Keratinocyte (primary cell): ENCODE data around the gene EIF4E1B. TPM values are rescaled to one million over a fixed set of nuclear protein-coding genes. Genes with fewer than 3 reads are reported as not detected.
A peak's percentile ranks its signal among the peaks of the same experiment; 100 is the strongest.

Experiments used
- DNase-seq: peaks from one replicate; pipeline ENCODE4 v3.0.0-alpha.2; 2011; ENCODE audit warnings: low read depth, missing footprints, low spot score
- FAIRE-seq: peaks from 2 replicates; lab custom pipeline; 2011; peaks lifted over from hg19 to GRCh38; lab: Jason Lieb, UNC
- H2AFZ ChIP-seq: 2 replicates; pipeline ENCODE4 v1.6.0; 2012; ENCODE audit warnings: low read length, control low read depth, inconsistent platforms; ENCODE audit not compliant: control insufficient read depth
- H3K27ac ChIP-seq: 2 replicates; pipeline ENCODE4 v1.5.1; 2011; ENCODE audit warnings: low read length; ENCODE audit not compliant: control insufficient read depth, insufficient read depth
- H3K27me3 ChIP-seq: 3 replicates; pipeline ENCODE4 v1.6.0; 2011; ENCODE audit warnings: low read length; ENCODE audit not compliant: control insufficient read depth, insufficient read depth; ENCODE audit errors: extremely low read depth
- H3K36me3 ChIP-seq, 2 experiments: 2 replicates in 1 of 2; 3 replicates in 1 of 2; pipeline ENCODE4 v1.5.1; 2011; ENCODE audit warnings: low read length in 2 of 2, mild to moderate bottlenecking in 1 of 2; ENCODE audit not compliant: control insufficient read depth in 2 of 2, insufficient read depth in 2 of 2; ENCODE audit errors: extremely low read depth in 1 of 2
- H3K4me1 ChIP-seq: 3 replicates; pipeline ENCODE4 v1.5.1; 2011; ENCODE audit warnings: low read length; ENCODE audit not compliant: control insufficient read depth, insufficient read depth; ENCODE audit errors: extremely low read depth
- H3K4me2 ChIP-seq: 3 replicates; pipeline ENCODE4 v1.6.0; 2011; ENCODE audit warnings: low read depth, low read length; ENCODE audit not compliant: control insufficient read depth, insufficient read depth; ENCODE audit errors: extremely low read depth
- H3K4me3 ChIP-seq, 3 experiments: fragments of 200-600 bp in 1 of 3; sonication (generic) in 1 of 3; 2 replicates in 2 of 3; 3 replicates in 1 of 3; pipeline ENCODE4 v1.5.1; 2011 to 2016; ENCODE audit warnings: low read length in 3 of 3, mild to moderate bottlenecking in 3 of 3, control low read depth in 2 of 3, inconsistent platforms in 1 of 3, low read depth in 1 of 3, mixed read lengths in 1 of 3, mixed run types in 1 of 3, moderate library complexity in 1 of 3; ENCODE audit not compliant: control insufficient read depth in 2 of 3, insufficient read depth in 2 of 3; ENCODE audit errors: extremely low read depth in 1 of 3
- H3K79me2 ChIP-seq: 2 replicates; pipeline ENCODE4 v1.6.0; 2012; ENCODE audit warnings: low read length; ENCODE audit not compliant: control insufficient read depth, insufficient read depth
- H3K9ac ChIP-seq: 3 replicates; pipeline ENCODE4 v1.6.0; 2011; ENCODE audit warnings: low read length; ENCODE audit not compliant: control insufficient read depth, insufficient read depth; ENCODE audit errors: extremely low read depth
- H3K9me1 ChIP-seq: 3 replicates; pipeline ENCODE4 v1.6.0; 2011; ENCODE audit warnings: low read length; ENCODE audit not compliant: control insufficient read depth, insufficient read depth; ENCODE audit errors: extremely low read depth
- H3K9me3 ChIP-seq: 2 replicates; pipeline ENCODE4 v1.5.1; 2012; ENCODE audit warnings: low read depth, low read length; ENCODE audit not compliant: control insufficient read depth
- H4K20me1 ChIP-seq: 3 replicates; pipeline ENCODE4 v1.6.0; 2011; ENCODE audit warnings: low read length; ENCODE audit not compliant: control insufficient read depth, insufficient read depth; ENCODE audit errors: extremely low read depth
- EZH2 ChIP-seq: IDR thresholded peaks from one replicate; pipeline ENCODE4 v1.6.1; 2012; ENCODE audit warnings: inconsistent platforms, mild to moderate bottlenecking, low read length, moderate library complexity
- dilution Hi-C: fragments of 300-500 bp; cut with MboI; formaldehyde crosslinking; loops from one replicate; pipeline ENCODE4 v1.7.0; 2020; ENCODE audit warnings: low sequenced_read_pairs; ENCODE audit not compliant: extremely low pct_ligation_motif_present
- polyA plus RNA-seq, 5 experiments: library from polyadenylated mRNA; depleted of rRNA in 3 of 5; stranded (reverse) in 3 of 5; stranded (forward) in 1 of 5; unstranded in 1 of 5; fragments of >200 nt; gene quantifications; 1 replicate in 1 of 5; 2 replicates in 3 of 5; 3 replicates in 1 of 5; pipeline versions ENCODE4 v1.2.1 to v1.2.3, GENCODE V29; 2011 to 2012; ENCODE audit warnings: missing spikeins in 2 of 5, low read depth in 1 of 5, low replicate concordance in 1 of 5
- TF ChIP-seq, protein P1 (sequence below), 3 experiments: IDR thresholded peaks in 1 of 3; conservative IDR thresholded peaks in 1 of 3; optimal IDR thresholded peaks in 1 of 3; 2 replicates in 2 of 3; 3 replicates in 1 of 3; pipeline versions ENCODE3 to v1.5.1; 2011; ENCODE audit warnings: low read length in 3 of 3, mild to moderate bottlenecking in 3 of 3, moderate library complexity in 2 of 3, control low read depth in 1 of 3, inconsistent platforms in 1 of 3; ENCODE audit not compliant: insufficient read depth in 2 of 3; ENCODE audit errors: extremely low read depth in 1 of 3

The EIF4E1B gene
- polyA plus RNA-seq, 1 donor (not counting 4 experiments of a cell fraction or from before 2014, with no cell fraction given): not detected

DNA sequence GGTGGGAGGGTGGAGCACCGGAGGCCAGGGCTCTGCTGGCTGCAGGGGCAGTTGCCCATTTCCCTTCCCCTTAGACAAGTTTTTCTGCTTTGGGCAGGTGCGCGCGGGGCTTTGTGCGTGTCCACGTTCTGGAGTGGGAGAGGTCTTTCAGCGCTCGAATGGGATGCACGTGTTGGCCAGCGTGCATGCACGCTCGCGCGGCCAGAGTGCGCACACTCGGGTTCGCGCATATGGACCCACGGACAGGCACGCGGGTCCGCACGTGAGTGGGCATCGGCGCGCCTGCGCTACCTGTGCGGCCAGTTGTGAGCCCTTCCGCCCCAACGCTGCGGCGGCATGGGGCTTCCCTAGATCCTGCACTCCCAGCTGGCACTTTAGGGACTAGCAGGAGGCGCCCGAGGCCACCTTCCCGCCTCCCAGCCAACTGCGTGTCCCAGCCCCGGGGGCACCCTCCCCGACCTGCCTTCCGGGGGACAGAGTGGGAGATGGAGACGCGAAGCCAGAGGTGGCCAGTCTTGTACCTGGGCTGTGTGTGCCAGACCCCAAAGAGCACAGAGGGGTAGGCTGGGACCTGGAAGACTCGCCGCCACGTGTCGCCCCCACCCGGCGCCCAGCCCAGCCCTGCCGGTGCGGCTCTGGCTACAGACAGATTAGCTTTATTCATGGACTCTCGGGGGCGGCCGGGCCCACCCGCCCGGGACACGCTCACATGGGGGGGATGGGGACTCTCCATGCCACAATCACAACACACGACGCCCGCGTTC is 10.7 kb upstream of the EIF4E1B start:
- FAIRE-seq: no peak
- no peak overlapping the region for H2AFZ ChIP-seq
- dilution Hi-C loops: no loop called here
- peak; percentile 90 for TF ChIP-seq EZH2
- TF ChIP-seq, protein P1, sequence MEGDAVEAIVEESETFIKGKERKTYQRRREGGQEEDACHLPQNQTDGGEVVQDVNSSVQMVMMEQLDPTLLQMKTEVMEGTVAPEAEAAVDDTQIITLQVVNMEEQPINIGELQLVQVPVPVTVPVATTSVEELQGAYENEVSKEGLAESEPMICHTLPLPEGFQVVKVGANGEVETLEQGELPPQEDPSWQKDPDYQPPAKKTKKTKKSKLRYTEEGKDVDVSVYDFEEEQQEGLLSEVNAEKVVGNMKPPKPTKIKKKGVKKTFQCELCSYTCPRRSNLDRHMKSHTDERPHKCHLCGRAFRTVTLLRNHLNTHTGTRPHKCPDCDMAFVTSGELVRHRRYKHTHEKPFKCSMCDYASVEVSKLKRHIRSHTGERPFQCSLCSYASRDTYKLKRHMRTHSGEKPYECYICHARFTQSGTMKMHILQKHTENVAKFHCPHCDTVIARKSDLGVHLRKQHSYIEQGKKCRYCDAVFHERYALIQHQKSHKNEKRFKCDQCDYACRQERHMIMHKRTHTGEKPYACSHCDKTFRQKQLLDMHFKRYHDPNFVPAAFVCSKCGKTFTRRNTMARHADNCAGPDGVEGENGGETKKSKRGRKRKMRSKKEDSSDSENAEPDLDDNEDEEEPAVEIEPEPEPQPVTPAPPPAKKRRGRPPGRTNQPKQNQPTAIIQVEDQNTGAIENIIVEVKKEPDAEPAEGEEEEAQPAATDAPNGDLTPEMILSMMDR (optimal IDR thresholded peaks at IDR 0.05 in 1 of 3, IDR thresholded peaks at IDR 0.05 in 1 of 3, conservative IDR thresholded peaks at IDR 0.05 in 1 of 3; ENCODE audit: extremely low read depth in 1 of 3, insufficient read depth in 2 of 3, low read length in 3 of 3): no peak
- no peak for DNase-seq
- peak overlapping the region in 1 of 3 experiments; percentile 13 for H3K4me3 ChIP-seq
- H3K36me3 ChIP-seq: no peaks in the 10 kb centered on the region
- peaks cover 18% of the 10 kb centered on the region for H3K4me1 ChIP-seq
- H3K27me3 ChIP-seq: peaks cover 25% of the 10 kb centered on the region
- no peak overlapping the region for H3K9ac ChIP-seq
- no peak overlapping the region for H3K27ac ChIP-seq
- H3K4me2 ChIP-seq: peak overlapping the region; percentile 41
- H3K79me2 ChIP-seq: no peaks in the 10 kb centered on the region
- H3K9me3 ChIP-seq: no peaks in the 10 kb centered on the region
- no peaks in the 10 kb centered on the region for H4K20me1 ChIP-seq
- H3K9me1 ChIP-seq: no peaks in the 10 kb centered on the region

DNA sequence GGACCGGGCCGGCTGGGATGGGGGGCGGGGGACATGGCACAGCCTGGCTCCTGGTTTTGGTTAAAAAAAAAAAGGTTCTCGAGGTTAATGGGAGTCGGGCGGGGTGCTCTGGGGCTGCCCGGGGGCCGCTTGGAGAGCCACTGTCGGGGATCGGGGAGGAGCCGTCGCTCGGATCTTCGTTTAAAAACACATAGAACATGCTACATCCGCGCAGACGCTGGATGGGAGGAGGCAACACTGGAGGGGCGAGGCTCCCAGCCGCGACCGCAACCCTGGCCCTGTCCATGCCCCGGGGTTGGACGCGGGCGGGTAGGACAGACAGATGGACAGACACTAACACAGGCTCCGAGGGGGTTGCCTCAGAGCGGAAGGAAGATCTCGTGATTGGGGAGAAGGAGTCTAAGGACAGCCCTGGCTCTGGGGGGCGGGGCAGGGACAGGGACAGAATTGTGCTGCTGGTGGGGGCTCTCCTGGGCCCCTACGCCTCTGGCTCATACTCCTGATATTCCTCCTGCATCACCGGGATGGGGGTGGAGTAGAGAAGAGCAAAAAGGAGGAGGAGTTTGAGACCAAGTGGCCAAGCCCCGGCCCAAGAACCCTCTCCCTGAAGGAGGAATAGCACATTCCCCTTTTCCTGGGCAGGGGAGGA is 10.0 kb upstream of the EIF4E1B start:
- dilution Hi-C loops: no loop called here
- Histone ChIP-seq H3K27me3 (peaks cover 25% of the 10 kb centered on the region), H3K36me3 (no peaks in the 10 kb centered on the region), H3K9me3 (no peaks in the 10 kb centered on the region), H3K4me1 (peaks cover 14% of the 10 kb centered on the region), H2AFZ (no peak overlapping the region), H3K79me2 (no peaks in the 10 kb centered on the region), H4K20me1 (no peaks in the 10 kb centered on the region), H3K4me2 (peak overlapping the region; percentile 38), H3K27ac (no peak overlapping the region), H3K9me1 (no peaks in the 10 kb centered on the region), H3K4me3 (no peak overlapping the region), H3K9ac (no peak overlapping the region)
- no peak for DNase-seq
- TF ChIP-seq, protein P1 (optimal IDR thresholded peaks at IDR 0.05 in 1 of 3, IDR thresholded peaks at IDR 0.05 in 1 of 3, conservative IDR thresholded peaks at IDR 0.05 in 1 of 3; ENCODE audit: extremely low read depth in 1 of 3, insufficient read depth in 2 of 3, low read length in 3 of 3): no peak
- TF ChIP-seq EZH2: no peak
- no peak for FAIRE-seq
